T follicular helper cell (primary cell): ENCODE measurements around the gene PRR36.
"Not testable (repeated sequence)": the region's sequence is repeated elsewhere in the genome, so short reads cannot be mapped to it uniquely, and the experiment has no call there.

ENCODE experiments used
- DNase-seq: peaks from one replicate; pipeline ENCODE4 v3.0.0-alpha.2; 2020; ENCODE audit warnings: low read depth
- total RNA-seq, 2 experiments: gene quantifications; one replicate each; lab custom pipeline; 2026; lab: John Stamatoyannopoulos, UW

PRR36 gene
- total RNA-seq = 0 to 0.48 reads per million in 2 experiments

DNA sequence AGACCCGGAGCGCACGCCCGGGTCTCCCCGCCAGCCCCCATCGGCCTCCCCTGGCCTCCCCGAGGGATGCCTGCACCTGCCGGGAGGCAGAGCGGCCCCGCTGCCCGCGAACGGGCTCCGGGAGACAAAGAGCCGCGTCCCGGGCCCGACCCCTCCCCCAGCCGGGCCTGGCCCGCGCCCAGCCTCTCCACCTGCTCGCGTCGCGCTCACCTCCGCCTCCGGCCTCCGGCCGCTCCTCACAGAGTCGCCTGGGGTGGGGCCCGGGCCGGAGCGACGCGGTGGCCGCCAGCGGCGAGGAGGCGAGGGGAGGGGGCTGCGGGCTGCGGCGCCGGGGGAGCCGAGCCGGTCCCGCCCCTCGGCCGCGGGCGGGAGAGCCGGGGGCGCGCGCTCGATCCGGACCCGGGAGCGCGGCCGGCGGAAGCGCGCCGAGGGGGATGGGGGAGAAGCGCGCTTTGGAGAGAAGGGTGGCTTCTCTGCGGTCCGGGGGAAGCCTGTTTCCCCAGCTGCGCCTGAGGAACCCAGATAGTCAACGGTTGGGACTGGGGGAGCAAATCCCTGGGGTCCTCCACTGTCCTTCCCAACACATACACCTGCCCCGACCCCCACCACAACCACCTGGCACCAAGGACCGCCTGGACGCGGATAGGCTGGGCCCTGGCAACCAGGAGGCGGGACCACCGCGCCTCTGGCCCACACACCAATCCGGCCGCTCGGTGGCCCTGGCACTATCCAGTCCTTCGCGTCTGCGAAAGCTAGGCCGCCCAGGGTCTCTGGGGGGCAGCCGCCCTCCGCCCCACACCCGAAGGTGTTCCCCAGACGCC lies at the start of gene PRR36:
TSS of gene PRR36 (minus strand) at position 315 of the 821 bp plus-strand sequence. CDS start 701 bp downstream, outside the sequence.
- DNase-seq = no peak

DNA sequence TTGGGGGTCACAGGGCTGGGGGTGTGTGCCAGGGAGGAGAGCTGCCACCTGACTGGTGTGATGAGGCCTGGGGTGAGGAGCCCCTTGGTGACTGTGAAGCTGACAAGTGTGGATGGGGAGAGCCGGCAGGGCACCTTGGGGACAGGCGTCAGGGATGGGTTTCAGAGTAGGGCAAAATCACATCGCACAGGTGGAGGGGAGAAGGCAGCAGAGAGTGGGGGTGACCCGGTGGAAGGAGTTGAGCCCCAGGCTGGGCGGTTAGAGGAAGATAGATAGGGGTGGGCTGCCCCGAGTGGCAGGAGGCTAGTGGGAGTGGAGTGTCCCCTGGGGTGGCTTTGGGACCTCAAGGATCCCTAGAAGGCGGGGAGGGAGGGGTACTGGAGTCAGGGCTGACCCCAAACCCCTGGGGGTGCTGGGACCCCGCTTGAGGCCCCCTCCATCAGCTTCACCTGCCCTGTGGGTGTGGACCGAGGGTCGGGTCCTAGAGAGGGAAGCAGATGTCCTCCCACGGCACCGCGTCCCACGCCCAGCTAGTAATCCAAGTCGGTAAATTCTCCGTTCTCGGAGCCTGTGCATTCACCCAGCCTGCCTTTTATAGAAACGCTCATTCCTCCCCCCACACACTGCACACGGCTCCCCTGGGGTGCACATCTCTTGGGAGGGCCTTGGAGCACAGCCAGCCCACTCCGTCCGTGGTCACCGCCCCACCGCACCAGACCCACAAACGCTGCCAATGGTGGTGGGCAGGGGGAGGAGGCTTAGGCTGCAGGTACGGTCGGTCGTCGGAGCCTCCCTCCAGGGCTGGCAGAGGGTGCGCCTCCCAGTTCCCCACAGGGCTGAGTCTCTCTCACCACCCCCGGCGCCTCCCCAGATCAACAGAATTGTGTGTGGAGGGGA lies 49.4 kb upstream of the PRR36 start:
- DNase-seq = no peak

DNA sequence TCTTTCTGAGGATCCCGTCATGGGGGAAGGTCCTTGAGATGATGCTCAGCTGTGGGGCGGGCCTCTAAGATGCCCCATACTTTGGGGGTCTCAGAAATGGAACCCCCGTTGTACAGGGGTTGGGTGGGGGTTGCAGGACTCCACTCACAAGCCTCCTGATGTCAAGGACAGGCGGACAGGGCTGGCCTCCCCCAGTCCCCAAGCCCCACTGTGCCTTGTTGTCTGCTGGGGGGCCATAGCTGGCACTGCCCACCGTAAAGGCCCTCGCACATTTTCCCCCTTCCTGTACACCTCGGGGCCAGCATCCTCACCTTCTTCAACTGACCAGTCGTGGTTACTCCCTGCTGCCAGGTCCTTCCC lies 48.6 kb upstream of the PRR36 start:
- DNase-seq = no peak

DNA sequence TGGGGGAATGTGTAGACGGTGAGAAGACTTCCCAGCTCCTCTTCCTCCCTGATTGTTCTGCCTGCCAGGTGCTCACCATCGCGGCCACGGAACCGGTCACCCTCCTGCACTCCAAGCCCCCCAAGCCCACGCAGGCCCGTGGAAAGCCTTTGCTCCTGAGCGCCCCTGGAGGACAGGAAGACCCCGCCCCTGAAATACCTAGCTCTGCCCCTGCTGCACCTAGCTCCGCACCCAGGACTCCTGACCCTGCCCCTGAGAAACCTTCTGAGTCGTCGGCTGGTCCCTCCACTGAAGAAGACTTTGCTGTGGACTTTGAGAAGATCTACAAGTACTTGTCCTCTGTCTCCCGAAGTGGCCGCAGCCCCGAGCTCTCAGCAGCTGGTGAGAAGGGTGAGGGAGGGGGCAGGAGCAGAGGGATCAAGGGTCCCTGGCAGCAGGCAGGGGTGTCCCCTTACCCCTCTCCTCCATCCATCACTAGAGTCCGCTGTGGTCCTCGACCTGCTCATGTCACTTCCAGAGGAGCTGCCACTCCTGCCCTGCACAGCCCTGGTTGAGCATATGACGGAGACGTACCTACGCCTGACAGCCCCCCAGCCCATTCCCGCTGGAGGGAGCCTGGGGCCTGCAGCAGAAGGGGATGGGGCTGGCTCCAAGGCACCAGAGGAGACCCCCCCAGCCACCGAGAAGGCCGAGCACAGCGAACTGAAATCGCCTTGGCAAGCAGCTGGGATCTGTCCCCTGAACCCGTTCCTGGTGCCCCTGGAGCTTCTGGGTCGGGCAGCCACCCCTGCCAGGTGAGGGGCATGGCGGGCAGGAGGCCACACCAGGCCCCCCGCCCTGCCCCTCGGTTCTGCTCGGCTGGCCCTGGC lies 48.0 kb upstream of the PRR36 start:
- DNase-seq = no peak

DNA sequence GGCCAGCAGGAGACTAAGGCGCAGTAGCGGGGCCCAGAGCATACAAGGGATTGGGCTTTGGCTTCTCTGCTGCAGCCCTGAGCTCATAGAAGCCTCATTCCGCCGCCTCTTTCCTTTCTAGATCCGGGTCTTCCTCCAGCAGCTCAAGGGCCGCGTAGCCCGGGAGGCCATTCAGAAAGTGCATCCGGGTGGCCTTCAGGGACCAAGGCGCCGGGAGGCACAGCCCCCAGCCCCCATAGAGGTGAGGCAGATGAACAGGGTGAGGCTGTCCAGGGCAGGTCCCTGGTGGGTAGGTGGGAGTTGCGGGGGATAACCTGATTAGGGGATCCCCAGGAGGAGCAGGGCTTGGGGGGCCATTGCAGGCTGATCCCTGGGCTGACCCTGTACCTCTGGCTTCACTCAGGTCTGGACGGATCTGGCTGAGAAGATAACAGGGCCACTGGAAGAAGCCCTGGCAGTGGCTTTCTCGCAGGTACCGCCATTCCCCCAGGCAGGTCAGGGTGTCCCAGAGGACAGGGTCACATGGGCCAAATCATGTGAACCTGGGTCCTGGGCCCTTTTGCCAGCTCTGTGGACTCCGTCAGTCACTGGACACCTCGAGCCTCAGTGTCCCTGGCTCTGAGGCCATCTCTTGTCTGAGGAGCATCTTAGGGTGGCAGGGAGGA lies 47.2 kb upstream of the PRR36 start:
- DNase-seq = no peak

DNA sequence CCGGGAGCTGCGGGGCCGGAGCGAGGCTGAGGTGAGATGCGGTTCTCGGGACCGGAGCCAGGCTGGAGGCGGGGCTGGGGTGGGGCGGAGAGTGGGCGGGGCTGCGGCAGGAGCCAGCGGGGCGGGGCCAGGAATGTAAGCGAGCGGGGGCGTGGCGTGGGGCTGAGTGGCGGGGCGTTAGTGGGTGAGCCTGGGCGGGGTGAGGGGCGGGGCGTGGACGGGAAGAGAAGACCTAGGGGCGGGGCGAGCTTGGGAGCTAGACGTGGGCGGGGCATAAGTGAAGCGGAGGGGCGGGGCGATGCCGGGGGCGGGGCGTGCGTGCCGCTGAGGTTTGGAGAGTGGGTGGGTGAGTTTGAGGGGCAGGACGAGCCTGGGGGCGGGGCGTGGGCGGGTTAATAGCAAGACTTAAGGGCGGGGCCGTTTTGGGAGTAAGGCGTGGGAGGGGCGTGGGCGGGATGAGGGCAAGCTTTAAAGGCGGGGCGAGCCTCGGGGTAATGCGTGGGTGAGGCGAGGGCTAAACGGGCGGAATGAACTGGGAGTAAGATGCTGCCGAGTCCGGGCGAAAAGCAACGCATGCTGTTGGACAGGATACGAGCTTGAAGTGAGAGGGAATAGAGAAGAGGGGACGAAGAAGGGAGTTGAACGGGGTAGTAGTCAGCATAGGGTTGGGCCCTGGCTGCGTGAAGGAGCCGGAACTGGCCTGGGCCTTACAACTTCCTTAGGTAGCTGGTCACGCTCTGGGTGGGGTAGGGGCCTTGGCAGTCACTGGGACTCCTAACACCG lies 46.5 kb upstream of the PRR36 start:
- DNase-seq = peak; percentile 100

DNA sequence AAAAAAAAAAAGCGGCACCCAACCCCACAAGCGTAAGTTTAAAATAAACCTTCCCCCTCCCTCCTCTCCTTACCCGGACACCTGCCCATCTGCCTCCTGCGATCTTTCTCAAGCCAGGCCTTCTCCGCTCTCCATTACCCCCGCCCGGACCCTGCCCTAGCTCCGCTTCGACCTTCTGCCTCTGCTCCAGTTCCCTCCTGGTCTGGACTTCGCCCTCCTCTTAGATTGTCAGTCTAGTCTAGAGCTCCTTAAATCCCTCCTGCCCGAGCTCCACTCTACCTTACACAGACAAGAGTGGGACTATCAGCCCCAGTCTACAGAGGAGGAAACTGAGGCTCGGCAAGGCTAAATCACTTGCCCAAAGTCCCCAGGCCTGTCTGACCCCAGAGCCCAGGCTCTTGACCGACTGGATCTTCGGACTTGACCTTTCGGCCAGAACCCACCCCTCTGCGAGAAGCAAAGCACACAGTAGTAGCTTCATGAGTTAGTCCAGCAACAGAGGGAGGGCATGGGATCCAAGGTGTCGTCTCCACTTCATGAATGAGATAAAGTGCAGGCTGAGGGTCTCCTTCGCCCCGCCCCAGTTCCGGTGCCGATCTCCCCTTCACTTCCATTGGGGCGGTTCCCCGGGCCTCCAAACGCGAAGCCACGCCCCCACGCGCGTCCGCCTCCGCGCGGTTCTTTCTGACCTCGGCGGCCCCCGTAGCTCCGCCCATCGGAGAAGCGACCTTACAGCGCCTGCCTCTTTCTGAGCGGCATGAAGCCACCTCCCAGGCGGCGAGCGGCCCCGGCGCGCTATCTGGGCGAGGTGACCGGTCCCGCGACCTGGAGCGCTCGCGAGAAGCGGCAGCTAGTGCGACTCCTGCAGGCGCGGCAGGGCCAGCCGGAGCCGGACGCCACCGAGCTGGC lies 45.7 kb upstream of the PRR36 start, which contains the start of gene SNAPC2:
TSS of gene SNAPC2 (plus strand) at position 729 of the 909 bp plus-strand sequence. CDS start at position 758, 29 bp downstream.
- DNase-seq = peak; percentile 94

DNA sequence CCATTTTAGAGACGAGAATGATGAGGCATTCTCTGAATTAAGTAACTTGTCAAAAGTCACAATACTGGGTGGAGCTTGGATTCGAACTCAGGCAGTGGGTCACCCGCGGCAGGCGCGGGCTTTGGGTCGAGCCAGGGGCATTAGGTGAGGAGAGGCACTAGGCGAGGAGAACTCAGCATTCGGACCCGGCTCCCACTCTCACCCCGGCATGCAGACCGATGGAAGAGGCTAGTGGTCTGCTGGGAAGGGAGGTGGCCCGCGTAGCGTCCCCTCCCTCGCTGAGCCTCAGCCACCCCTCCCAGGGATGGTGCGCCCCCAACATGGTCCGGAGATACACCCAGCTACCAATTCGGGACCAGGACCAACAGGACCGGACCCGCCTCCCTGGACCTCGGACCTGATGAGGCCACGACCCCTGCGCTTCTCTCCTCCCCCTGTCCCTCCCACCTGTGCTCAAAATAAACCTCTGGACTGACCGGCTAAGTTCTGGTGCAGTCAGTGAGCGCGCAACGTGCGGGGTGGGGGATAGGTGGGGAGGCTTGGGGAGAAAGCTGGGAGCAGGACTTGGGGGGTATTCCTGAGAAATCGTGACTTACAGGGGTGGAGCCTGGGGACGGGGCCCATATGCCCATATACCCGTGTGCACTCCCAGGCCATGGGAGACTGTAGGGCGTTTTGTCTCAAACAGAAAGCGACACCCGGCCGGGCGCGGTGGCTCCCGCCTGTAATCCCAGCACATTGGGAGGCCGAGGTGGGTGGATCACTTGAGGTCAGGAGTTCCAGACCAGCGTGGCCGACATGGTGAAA lies 44.6 kb upstream of the PRR36 start:
- no peak for DNase-seq

DNA sequence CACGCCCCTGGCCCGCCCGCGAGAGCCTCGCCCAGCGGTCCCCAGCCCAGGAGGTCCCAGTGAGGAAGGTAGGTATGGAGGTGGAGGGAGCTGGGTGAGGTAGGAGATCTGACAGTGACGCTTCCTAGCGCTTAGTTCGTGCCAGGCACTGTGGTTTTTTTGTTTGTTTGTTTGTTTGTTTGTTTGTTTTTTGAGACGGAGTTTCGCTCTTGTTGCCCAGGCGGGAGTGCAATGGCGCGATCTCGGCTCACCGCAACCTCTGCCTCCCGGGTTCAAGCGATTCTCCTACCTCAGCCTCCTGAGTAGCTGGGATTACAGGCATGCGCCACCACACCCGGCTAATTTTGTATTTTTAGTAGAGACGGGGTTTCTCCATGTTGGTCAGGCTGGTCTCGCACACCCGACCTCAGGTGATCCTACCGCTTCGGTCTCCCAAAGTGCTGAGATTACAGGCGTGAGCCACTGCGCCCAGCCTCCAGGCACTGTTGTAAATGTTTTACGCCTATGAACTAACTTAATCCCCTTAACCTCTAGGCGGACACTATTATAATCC lies 43.9 kb upstream of the PRR36 start:
- DNase-seq = not testable (repeated sequence)

DNA sequence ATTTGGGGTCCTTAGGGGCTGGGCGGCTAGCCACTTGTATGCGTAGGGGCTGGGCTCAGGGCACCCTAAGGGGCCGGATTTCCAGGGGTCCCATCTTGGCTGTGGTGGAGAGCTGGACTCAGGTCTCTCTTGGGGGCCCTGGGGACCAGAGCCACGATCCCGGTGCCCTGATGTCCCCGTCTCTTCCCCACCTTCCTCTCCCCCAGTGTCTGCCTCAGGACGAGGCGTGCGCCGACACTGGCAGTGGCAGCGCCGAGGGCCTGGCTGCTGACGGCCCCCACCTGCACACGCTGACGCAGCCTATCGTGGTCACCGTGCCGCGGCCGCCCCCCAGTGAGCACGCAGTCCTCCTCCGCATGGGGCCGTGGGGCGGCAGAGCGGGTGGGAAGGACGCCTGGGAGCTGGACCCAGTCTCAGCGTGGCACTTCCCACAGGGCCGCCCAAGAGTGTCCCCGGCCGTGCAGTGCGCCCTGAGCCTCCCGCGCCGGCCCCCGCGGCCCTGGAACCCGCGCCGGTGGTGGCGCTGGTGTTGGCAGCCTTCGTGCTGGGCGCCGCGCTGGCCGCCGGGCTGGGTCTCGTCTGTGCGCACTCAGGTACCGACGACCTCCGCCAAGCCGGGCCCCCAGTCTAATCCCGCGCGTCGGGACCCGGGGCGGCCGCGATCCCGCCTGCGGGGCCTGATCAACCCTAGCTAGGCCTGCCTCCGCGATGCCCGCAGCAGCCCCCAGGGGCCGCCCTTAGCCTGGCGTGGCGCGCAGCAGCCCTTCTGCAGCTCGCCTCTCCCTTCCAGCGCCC lies 43.3 kb upstream of the PRR36 start:
- DNase-seq = peak; percentile 39

DNA sequence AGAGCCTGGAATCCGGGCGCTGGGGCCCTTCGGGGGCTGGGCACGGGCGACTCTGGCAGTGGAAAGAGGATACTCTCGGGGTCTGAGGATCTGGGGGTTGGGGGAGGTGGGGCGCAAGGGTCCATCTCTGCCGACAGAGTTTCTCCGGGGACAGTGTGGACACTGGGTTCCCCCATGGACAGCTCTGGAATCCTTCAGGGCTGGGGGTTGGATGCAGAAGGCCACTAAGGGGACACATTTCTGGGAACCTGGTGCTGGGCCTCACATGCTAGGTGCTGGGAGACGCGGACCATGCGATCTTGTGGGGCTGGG lies 42.7 kb upstream of the PRR36 start:
- no peak for DNase-seq

DNA sequence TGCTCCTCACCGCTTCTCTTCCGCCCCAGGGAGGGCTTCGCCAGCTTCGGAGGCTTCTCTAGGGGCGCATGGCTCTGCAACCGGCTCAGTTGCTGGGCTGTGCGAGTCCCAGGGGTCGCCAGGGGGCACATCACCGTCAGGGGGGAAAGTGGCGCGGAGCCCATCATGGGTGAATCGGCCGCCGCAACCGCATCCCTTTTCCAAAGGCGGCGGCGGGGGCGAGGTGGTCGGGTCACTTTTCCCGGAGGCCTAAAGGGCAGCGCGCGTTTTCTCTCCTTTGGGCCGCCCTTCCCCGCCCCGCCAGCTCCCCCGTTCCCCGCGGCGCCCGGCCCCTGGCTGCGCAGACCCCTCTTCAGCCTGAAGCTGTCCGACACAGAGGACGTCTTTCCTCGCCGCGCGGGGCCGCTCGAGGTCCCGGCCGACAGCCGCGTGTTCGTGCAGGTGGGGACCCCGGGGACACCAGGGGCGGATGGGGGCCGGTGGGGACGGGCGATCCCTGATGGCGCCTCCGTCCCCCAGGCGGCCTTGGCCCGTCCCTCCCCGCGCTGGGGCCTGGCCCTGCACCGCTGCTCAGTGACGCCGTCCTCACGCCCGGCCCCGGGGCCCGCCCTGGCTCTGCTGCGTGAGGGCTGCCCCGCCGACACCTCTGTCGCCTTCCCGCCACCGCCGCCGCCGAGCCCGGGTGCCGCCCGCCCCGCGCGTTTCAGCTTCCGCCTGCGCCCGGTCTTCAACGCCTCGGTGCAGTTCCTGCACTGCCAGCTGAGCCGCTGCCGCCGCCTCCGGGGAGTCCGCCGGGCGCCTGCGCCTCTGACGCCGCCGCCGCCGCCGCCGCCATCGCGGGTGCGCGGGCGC lies 42.1 kb upstream of the PRR36 start:
- DNase-seq = no peak

DNA sequence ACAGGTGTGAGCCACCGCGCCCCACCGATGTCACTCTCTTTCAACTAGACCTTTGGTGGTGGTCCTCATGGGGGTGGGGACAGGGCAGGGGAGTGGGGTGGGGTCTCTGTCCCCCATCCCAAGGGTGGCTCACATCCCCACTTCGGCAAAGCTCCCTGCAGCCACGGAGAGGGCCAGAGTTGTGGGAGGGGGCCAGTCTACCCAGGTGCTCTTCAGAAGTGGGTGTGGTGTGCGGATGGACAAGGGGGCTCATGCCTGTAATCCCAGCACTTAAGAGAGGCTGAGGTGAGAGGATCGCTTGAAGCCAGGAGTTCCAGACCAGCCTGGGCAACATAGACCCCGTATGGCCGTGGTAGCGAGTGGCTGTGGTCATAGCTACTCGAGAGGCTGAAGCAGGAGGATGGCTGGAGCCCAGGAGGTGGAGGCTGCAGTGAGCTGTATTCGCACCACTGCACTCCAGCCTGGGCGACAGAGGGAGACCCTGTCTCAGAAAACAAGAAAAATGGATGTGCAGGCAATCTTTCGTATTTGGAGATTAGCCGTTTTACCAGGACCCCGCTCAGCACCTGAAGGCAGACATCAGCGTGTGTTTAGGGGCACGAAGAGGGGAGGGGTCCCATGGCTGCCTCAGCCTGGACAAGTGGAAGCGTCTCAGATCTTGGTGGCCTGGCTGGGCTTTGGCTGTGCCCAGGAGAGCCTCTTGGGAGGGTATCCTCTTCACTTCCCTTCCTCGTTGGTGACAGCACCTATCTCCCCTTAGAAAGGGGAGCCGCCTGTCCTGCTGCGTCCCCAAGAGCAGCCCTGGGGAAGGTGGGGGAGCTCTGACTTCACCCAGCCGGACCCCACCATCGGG lies 41.3 kb upstream of the PRR36 start:
- no peak for DNase-seq

DNA sequence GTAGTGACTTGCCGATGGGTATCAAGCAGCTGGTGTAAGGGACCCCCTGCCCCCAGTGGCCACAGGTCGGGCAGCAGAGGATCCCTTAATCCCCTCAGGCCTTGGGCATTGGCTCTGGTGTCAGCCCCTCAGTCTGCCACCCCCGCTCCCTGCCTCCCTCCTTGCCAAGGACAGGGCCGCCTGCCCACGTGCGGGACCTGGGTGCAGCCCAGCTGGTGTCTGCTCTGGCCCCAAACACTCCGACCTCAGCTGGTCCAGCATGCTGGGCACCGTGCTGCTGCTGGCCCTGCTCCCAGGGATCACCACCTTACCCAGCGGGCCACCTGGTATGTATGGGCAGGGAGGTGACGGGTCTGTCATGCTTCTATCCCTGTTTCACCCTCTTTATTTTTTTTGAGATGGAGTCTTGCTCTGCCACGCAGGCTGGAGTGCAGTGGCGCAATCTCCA lies 40.4 kb upstream of the PRR36 start, which contains the start of gene TGFBR3L:
TSS of gene TGFBR3L (plus strand) at position 233 of the 448 bp plus-strand sequence.
- DNase-seq = no peak

DNA sequence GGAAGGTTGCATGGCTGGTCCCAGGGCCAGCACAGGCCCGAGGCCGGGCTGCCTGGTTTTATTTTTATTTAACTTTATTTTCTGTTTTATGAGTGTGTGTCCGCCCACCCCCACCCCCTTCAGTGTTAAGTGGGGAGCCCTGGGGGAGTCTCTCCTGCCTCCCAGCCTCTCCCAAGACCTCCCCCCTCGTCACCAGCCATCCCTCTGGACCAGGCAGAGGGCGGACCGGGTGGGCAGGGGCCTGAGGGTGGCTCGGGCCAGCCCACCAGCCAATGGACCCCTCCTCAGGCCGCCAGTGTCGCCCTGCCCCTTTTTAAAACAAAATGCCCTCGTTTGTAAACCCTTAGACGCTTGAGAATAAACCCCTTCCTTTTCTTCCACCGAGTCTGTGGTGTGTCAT lies 39.9 kb upstream of the PRR36 start:
- no peak for DNase-seq
